GM04503 (cell line): ENCODE data around the gene CBFA2T3.
A peak's percentile ranks its signal among the peaks of the same experiment; 100 is the strongest.
"Not testable (repeated sequence)": the region's sequence is repeated elsewhere in the genome, so short reads cannot be mapped to it uniquely, and the experiment has no call there.

Experiments used
- DNase-seq: peaks from one replicate; pipeline ENCODE4 v3.0.0-alpha.2; 2012; ENCODE audit warnings: low read depth

Gene CBFA2T3

DNA sequence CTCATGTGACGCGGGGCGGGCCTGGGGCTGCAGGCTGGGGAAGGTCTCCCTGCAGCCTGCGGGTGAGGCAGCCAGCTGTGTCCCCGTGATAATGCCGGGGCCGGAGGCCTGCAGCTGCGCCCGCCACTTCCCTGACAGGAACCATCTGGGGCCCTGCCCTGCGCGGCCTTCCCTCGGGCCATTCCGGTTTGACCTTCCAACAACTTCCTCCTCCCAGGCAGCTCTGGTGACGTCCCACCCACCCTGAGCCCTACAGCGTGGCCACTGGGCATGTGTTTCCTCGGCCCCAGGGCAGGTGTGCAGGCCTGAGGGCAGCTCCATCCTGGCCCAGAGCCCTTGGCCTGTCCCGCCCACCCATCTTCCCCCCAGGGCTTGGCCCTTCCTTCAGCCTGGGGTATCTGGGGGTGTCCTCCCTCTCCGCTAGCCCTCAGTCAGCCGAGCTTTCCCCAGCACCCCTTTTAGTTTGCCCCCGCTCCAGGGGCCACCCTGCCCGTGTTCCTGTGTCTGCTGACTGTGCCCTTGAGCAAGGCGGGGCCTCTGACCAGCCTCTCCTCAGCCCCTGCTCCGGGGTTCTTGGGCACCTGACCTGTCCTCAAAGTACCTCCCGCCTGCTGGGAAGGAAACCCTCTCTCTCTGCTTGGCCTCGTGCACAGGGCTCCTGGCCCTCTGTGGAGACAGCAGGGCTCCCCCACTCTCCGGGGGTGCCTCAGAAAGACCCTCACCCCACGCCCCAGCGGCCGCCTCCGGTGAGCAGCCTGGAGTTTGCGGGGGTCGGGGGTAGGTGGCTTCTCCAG lies at the start of gene CBFA2T3:
Gene CBFA2T3 (minus strand): TSS at position 190 of the 794 bp plus-strand sequence. CDS start 400 bp downstream, outside the sequence.
- no peak for DNase-seq

DNA sequence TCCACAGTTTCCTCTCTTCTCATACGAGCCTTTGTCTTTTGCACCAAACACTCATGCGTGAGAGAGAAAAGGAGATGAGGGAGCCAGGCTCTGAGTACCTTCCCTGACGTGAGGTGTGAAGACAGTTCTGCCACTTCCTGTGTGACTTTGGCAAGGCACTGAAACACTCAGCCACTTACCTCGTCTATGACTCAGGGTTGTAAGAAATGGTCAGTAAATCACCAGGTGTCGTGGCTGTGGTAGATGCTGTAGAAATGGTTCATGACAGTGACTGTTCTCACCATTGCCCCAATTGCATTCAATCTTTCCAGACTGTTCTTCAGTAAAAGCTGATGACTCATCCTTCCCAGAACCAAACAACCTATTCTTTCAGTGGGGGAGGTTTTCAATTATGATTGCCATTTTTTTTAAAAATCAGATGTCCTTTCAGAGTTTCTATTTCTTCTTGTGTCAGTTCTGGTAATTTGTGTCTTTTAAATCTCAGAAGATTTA lies 49.2 kb upstream of the CBFA2T3 start:
- no peak for DNase-seq

DNA sequence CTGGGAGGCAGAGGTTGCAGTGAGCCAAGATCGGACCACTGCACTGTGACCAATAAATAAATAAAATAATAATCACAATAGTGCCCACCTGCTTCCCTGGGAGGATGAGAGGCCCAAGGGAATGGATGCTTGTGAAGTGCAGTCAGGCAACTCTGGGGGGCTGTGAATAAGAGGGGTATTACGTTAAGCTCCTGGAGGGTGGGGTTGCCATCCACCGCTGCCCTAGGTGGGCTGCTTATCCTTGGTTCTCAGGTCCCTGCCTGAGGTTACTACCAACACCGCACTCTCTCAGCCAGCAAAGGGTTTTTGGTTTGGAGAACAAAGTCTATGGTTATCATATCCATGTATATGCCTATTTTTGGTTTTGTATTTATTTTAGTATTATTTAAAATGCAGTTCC lies 48.6 kb upstream of the CBFA2T3 start:
- DNase-seq = no peak

DNA sequence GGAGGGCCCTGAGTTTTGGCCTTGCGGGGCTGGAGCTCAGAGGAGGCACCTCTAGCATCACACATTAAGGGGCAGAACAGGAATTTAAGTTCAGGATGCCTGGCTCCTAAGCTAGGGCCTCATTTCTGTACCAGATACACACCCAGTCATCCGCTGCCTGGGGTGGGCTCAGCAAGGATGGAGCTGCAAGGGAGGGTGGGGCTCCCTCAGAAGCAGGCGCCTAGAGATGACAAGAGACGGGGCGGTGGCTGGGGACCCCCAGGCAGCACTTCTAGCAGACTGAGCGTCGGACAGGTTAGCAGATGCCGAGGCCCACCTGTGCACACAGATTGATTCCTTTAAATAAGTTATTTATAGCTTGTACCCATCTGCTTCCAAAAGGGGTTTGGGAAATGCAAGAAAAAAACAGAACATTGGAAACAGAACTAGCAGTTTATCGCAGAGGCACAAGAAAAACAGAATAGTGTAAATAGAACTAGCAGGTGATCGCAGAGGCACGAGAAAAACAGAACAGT lies 47.6 kb upstream of the CBFA2T3 start:
- DNase-seq = no peak

DNA sequence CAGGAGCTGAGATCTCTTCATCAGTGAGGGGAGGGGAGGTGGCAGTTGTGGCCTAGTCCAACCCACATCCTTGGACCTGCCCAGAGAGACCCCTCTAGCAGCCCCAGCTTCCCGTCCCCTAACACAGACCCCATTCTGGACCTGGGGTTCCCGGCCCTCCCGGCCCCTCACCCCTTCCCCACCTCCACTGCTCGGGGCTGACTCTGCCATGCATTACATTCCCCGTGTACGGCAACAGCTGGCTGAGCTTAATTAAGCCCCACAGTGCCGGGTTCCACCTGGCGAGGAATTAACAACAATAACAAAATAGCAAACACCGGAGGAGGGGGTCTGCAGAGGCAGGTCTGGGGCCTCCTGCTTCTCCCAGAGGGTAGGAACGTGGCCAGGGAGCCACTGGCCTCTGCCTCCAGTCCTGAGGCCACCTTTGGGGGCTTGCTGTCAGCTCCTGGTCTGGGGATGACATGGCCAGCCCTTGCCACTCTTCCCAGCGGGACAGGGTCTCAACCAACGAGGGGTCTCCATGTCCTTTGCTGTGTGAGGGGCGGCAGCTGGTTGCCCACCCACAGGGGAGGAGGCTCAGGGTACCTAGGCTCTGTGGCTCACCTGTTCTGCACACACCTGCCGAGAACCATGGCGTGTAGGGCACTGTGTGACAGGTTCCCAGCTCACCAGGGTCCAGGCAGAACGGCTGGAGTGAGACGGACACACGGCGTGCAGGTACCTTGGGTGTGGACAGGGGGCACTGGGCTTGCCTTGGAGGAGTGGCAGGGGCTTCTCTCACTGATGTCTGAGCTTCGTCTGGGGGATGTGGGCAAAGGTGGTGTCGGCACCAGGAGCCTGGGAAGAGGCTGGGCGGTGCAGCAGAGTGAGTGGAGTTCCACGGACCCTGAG lies 46.9 kb upstream of the CBFA2T3 start:
- no peak for DNase-seq

- DNase-seq = no peak
These were observed 46.1 kb upstream of the CBFA2T3 start for GRCh38 chr16:89023151-89023551.

- DNase-seq = no peak
These were observed 45.2 kb upstream of the CBFA2T3 start for GRCh38 chr16:89022051-89022836.

GRCh38 chr16:89020925-89021595 lies 44.1 kb upstream of the CBFA2T3 start:
- DNase-seq = no peak

DNA sequence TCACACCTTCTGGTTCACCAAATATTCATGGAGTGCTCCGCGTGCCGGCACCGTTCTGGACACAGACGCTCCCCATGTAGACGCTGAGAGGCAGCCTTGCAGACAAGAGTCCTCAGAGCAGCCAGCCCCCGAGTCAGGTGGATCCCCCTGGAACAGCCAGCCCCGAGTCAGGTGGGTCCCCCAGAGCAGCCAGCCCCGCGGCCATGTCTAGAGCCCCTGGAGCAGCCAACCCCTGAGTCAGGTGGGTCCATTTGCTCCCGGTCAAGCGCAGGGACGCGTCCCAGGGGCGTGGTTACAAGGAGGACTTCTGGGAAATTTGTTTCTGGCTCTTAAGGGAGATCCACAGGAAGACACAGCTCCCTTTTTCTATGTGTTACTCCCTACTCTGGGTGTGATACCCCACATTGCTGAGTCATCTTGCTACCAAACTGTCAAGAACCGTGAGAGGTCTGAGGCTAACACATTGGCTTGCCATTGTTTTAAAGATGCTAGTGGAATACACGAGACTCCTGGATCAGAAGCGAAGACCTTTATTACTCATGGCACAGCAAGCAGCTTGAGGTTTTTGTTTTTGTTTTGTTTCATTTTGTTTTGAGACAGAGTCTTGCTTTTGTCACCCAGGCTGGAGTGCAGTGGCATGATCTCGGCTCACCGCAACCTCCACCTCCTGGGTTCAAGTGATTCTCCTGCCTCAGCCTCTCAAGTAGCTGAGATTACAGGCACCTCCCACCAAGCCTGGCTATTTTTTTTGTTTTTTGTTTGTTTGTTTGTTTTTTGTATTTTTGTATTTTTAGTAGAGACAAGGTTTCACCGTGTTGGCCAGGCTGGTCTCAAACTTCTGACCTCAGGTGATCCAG lies 43.3 kb upstream of the CBFA2T3 start:
- DNase-seq = no peak

GRCh38 chr16:89019511-89019910 lies 42.5 kb upstream of the CBFA2T3 start:
- no peak for DNase-seq

DNA sequence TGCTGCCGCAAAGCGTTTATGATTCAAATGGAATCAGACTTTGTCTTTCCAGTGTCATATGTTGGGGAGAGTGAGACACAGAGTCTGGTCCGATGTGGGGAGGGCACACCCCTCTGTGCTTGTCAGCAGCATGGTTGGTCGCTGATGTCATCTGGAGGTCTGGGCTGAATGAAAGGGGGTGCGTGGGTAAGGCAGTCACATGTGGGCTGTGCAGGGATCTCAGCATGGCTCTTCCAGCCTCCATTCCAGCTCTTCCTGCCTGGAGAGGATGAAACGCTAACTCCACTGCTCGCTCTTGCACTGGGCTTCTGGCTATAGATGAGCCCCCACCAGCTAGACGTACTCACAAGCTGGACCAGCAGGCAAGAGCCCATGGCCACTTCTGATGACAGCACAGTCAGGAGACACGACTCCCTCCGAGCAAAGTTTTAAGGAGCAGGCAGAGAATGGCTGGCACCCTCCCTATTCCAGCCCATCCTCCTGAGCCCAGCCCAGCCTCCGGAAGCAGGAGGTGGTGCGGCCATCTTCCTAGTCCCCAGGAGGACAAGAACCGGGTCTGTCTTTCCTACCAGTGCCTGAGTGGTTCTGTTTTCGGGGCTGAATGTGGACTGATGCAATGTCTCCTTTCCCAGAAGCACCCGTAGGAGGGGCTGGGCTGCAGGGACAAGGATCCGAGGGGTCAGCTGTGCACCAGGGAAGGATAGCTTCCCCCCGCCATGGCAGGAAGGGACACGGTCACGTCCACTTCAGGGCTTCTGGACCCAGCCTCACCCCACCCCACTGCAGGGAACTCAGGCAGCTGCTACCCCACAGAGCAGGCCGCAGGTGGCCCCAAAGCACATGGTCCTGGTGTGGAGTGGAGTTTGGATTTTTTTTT lies 41.5 kb upstream of the CBFA2T3 start:
- peak; percentile 6 for DNase-seq

- DNase-seq = no peak
These were observed 40.7 kb upstream of the CBFA2T3 start for GRCh38 chr16:89017543-89018281.

DNA sequence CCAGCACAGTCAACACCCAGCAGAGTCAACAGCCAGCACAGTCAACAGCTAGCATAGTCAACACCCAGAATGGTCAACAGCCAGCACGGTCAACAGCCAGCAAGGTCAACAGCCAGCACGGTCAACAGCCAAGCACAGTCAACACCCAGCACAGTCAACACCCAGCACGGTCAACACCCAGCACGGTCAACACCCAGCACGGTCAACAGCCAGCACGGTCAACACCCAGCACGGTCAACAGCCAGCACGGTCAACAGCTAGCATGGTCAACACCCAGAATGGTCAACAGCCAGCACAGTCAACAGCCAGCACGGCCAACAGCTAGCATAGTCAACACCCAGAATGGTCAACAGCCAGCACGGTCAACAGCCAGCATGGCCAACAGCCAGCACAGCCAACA lies 39.6 kb upstream of the CBFA2T3 start:
- not testable (repeated sequence) for DNase-seq

DNA sequence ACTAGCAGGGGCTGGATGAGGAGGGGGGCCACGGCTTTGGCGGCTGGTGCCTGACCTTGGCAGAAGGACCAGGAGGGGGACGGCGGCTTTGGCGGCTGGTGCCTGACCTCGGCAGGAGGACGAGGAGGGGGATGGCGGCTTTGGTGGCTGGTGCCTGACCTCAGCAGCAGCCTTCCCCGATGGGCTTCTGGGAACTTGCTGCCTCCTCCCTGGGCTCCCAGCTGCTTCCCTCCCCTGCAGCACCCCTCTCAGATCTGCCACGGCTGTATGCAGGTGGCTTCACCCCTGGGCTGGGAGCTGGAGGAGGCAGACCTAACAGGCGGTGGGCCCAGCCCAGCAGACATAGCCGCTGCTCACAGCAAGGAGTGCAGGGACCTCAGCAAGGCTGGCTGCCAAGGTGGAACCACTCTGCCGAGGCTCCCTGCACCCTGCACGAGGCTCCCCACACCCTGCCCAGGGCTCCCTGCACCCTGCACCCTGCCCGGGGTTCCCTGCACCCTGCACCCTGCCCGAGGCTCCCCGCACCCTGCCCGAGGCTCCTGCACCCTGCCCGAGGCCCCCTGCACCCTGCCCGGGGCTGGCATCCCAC lies 38.4 kb upstream of the CBFA2T3 start:
- DNase-seq = no peak

GRCh38 chr16:89014403-89015230 lies 37.6 kb upstream of the CBFA2T3 start:
- no peak for DNase-seq

GRCh38 chr16:89013692-89014402 lies 36.8 kb upstream of the CBFA2T3 start:
- no peak for DNase-seq

DNA sequence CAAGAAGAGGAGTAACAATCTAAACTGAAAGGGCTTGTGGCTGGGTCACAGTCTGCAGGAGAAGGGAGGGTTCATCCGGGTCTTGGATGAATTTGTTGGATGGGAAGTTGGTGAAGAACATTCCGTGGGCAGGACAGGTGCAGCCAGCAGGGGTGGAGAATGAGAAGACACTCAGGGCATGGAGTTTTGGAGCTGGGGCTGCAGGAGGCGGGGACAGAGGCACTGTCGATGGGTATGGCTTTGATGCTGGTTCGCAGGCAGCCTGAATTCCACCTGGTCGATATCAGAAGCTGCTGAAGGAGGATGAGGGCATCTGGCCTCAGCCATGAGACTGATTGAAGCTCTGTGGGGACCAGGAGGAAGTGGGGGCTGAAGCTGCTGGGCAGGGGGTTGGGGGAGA lies 36.1 kb upstream of the CBFA2T3 start:
- no peak for DNase-seq
